Activated CD4-positive, alpha-beta T cell treated with anti-CD3 and anti-CD28 coated beads, Interleukin-2, amount 10 ng/mL, durations not matched to agents 7 days and 5 days (primary cell): ENCODE measurements around the gene CTNNA3. TPM values are rescaled to one million over a fixed set of nuclear protein-coding genes. Genes with fewer than 3 reads are reported as not detected.

Experiments
- CTCF ChIA-PET: fragments of 350-600 bp; sonication (Branson Sonifier 250); formaldehyde crosslinking; loops from one replicate; lab custom pipeline; 2021; ENCODE audit warnings: antibody characterized with exemption; lab: Charles Lee
- POLR2A ChIA-PET: fragments of 350-600 bp; sonication (Branson Sonifier 250); formaldehyde crosslinking; loops from one replicate; lab custom pipeline; 2021; ENCODE audit warnings: antibody characterized with exemption; lab: Charles Lee
- DNase-seq: peaks from one replicate; pipeline ENCODE4 v3.0.0-alpha.2; 2020
- H3K27ac Mint-ChIP-seq: one replicate; pipeline ENCODE4 v1.8.0; 2021; ENCODE audit warnings: mild to moderate bottlenecking, moderate library complexity, mixed read lengths
- H3K27me3 Mint-ChIP-seq: one replicate; pipeline ENCODE4 v1.8.0; 2021; ENCODE audit warnings: mixed read lengths
- H3K36me3 Mint-ChIP-seq: one replicate; pipeline ENCODE4 v1.8.0; 2021; ENCODE audit warnings: low read depth, mixed read lengths
- H3K4me1 Mint-ChIP-seq: one replicate; pipeline ENCODE4 v1.8.0; 2021; ENCODE audit warnings: mixed read lengths
- H3K4me3 Mint-ChIP-seq: one replicate; pipeline ENCODE4 v1.8.0; 2021; ENCODE audit warnings: mild to moderate bottlenecking, moderate library complexity, mixed read lengths
- H3K9me3 Mint-ChIP-seq: one replicate; pipeline ENCODE4 v1.8.0; 2021; ENCODE audit warnings: mixed read lengths
- total RNA-seq, 2 experiments: library from RNA; stranded (reverse); gene quantifications; one replicate each; pipeline ENCODE4 v1.2.3, GENCODE V29; 2021

The CTNNA3 gene
- total RNA-seq, 2 experiments from 2014 or later = 0.57 to 0.58 TPM

DNA sequence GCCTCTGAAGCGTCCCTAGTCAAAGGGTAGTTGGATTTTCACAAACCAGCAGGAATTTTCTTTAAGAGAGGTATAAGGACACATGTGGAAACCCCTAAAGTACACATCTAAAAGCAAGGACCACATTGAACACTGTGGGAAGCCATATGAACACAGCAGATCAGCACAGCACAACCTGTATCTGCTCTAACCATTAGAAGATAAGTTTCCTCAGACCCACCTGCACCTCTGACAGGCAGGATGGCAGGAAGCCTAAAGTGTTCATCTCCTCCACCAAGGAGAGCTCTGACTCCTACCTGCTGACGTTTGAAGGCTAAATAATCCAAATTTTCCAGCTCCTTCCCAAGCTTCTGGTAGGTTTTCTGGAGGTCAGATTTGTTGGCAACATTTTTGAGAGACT lies 174.4 kb downstream of the CTNNA3 start:
- Mint-ChIP-seq H3K27ac (no peak overlapping the region), H3K36me3 (no peaks in the 10 kb centered on the region), H3K27me3 (peaks cover 4% of the 10 kb centered on the region), H3K9me3 (no peaks in the 10 kb centered on the region), H3K4me1 (no peaks in the 10 kb centered on the region), H3K4me3 (no peak overlapping the region)
- CTCF ChIA-PET = no interaction called here
- DNase-seq = no peak
- POLR2A ChIA-PET = interaction anchor here (0.6 kb wide), 1 partner anchor 93 kb away, joined by 3 read pairs; no protein-coding TSS in a partner anchor

DNA sequence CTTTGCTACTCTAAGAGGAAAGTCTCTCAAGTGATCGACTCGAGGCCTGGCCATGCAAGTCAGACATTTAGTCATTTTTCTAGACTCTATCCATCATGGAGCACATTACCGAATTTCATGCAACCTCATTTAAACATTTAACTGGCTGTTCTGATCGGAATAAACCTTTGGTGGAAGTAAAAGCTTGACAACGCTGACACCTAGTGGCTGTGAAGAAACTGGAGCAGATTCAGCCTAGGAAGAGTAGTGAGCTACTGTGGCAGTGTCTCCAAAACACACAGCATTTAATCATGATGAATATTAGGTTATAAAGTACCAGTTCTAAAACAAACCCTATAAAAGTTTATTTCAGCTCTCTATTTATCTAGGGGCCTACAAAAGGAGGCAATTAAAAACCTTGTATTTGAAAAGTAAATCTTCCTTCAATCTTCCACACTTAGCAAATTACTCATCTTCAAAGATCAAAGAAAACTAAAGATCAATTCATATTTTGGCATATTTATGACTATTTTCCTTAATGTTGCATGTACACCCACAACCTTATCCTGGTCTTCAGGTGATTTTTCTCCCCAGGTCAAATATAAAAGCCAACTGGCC lies 175.0 kb downstream of the CTNNA3 start:
- CTCF ChIA-PET = interaction anchor here (0.7 kb wide), 1 partner anchor 13 kb away, joined by 3 read pairs; no protein-coding TSS in a partner anchor
- Mint-ChIP-seq H3K36me3 (no peaks in the 10 kb centered on the region), H3K4me3 (no peak overlapping the region), H3K27ac (no peak overlapping the region), H3K27me3 (peaks cover 4% of the 10 kb centered on the region), H3K9me3 (no peaks in the 10 kb centered on the region), H3K4me1 (no peaks in the 10 kb centered on the region)
- DNase-seq = peak; percentile 51
- POLR2A ChIA-PET = interaction anchor here (0.6 kb wide), 1 partner anchor 94 kb away, joined by 3 read pairs; no protein-coding TSS in a partner anchor

DNA sequence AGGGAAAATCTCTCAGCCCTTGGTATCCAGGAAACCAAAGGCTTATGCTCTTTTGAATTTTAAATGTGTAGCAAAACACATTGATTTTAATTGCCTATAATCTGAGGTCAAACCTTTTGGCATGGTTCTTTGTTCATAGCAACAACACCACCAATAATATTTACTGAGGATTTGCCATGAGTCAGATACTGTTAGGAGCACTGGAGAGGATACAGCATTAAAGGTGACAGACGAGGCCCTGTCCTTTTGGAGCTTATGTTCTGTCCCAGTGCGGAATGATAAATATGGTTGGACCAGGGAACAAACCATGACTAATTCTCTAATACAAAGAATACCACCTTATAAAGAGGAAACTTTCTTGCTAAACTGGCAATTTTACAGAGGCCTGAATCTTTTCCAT lies 176.6 kb downstream of the CTNNA3 start:
- no peak overlapping the region for H3K4me3 Mint-ChIP-seq

DNA sequence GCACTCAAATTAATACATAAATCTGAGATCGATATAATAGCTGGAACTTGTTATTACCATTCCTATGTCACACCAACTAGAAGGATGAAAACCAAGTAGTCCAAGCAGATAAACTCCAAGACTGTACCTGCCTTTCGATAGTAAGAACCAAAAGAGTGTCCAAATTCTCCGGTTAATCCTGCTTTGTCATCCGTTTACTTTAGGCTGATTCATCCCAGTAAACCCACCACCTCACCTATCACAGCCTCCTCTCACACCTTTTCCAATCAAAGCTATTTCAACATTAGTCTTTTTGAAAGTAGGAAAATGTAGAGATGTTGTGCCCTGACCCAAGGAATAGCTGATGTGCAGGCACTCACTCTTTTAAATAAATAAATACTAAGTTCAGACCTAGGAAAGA lies 177.2 kb downstream of the CTNNA3 start:
- H3K27ac Mint-ChIP-seq = no peak overlapping the region
- H3K9me3 Mint-ChIP-seq = no peaks in the 10 kb centered on the region
- no peak overlapping the region for H3K4me3 Mint-ChIP-seq
- peaks cover 4% of the 10 kb centered on the region for H3K27me3 Mint-ChIP-seq
- ChIA-PET CTCF (no interaction called here), POLR2A (no interaction called here)
- no peaks in the 10 kb centered on the region for H3K4me1 Mint-ChIP-seq
- H3K36me3 Mint-ChIP-seq = no peaks in the 10 kb centered on the region
- DNase-seq = no peak

More for the DNA sequence above, 176.6 kb downstream of the CTNNA3 start:
- Mint-ChIP-seq H3K27me3 (peaks cover 4% of the 10 kb centered on the region), H3K4me1 (no peaks in the 10 kb centered on the region), H3K36me3 (no peaks in the 10 kb centered on the region), H3K27ac (no peak overlapping the region), H3K9me3 (no peaks in the 10 kb centered on the region)
- POLR2A ChIA-PET = no interaction called here
- no peak for DNase-seq
- CTCF ChIA-PET = no interaction called here

DNA sequence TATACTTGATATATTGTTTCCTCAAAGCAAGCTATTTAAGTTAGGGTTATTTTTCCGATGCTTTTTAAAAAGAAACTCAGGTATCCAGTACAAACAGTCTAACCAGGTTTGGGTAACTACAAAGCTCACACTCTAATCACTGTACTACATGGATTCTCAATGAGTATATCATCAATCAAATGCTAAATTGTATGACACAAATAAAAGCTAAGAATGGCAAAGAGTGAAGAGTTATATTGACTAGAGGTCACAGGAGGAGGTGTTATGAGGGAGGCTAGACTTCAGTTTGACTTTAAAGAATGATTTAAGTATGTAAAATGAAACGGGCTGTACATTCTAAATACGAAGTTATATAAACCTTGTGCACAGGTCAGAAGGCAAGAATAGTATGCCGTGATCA lies 178.0 kb downstream of the CTNNA3 start:
- Mint-ChIP-seq H3K4me1 (no peaks in the 10 kb centered on the region), H3K36me3 (no peaks in the 10 kb centered on the region), H3K27ac (no peak overlapping the region), H3K4me3 (no peak overlapping the region), H3K9me3 (no peaks in the 10 kb centered on the region), H3K27me3 (peaks cover 4% of the 10 kb centered on the region)
- POLR2A ChIA-PET = no interaction called here
- CTCF ChIA-PET = no interaction called here
- DNase-seq = no peak

DNA sequence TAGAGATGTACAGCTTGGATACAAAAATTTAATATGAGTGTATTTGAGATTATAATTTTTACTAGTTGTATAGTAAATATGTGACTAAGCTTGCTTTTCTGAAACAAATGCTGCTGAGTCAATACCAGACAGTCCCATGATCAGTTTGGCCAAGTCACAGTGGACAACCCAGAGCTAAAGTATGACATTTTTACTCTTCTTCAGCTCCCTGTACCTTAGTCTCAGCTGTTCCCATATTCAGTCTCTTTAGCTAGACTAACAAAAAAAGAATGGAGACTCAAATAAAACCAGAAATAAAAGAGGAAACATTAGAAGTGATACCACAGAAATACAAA lies 189.3 kb downstream of the CTNNA3 start:
- ChIA-PET POLR2A (no interaction called here), CTCF (no interaction called here)
- Mint-ChIP-seq H3K4me3 (no peak overlapping the region), H3K27me3 (peaks cover 2% of the 10 kb centered on the region), H3K9me3 (no peaks in the 10 kb centered on the region), H3K4me1 (no peaks in the 10 kb centered on the region), H3K36me3 (no peaks in the 10 kb centered on the region), H3K27ac (no peak overlapping the region)
- no peak for DNase-seq

DNA sequence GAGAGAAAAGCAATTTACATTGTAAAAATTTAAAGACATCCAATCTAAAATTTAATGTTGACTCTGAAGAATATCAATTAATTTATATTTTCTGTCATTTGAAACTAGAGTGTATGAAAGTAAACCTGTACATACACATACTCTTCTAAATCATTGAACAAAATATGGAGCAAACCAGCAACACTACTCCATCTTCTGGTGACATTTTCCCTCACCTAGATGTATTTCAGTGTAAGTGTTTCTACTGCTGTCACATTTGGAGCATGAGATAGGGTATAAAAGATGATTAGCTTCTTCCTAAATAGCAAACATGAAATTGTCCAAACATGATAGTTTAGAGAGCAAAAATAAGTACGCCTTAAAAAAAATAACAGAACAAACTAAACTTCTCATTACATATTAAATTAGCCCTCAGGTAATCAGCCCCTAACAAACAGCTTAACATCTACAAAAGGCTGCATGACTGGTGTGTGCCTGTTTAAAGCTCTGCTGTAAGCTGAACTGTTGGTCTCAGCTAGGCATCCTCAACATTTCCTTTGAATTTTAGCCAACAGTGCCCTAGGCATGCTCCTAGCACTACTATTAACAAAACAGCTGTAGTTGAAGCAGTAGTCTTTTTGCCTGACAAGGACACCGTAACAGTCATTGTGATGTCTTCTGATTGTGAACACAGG lies 189.8 kb downstream of the CTNNA3 start:
- POLR2A ChIA-PET = no interaction called here
- no peak for DNase-seq
- Mint-ChIP-seq H3K9me3 (peaks cover 2% of the 10 kb centered on the region), H3K36me3 (no peaks in the 10 kb centered on the region), H3K27ac (no peak overlapping the region), H3K4me1 (no peaks in the 10 kb centered on the region), H3K27me3 (peaks cover 2% of the 10 kb centered on the region), H3K4me3 (no peak overlapping the region)
- CTCF ChIA-PET = no interaction called here

DNA sequence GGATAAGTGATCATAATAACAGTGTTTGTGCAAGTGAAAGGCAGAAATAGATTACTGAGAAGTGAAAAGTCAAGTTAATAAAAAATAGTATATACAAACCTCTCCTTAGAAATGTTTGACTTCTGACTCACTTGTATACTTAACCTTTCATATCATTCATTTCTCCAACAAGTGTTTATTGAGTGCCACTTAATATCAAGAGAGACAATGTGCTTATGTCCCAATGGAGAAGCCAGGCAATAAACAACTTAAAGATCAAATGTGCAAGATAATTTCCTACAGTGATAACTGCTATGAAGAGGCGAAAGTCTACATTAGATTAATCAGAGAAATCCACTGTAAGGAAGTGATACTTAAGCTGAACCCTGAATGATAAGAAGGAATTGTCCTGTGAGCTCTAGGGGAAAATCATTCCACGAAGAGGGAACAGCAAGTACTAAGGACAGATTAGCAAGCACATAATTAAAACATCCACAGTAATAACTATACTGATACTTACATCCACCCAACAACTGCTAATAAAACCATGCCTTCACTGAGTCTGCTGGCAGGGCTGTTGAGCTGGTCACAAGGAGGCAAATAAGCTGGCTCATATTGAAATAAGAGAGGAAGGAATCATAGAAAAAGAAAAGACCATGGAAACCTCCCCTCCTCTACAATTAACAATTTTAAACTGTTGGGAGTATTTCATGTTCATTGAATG lies 203.5 kb downstream of the CTNNA3 start:
- ChIA-PET CTCF (no interaction called here), POLR2A (no interaction called here)
- Mint-ChIP-seq H3K27me3 (no peaks in the 10 kb centered on the region), H3K36me3 (no peaks in the 10 kb centered on the region), H3K27ac (no peak overlapping the region), H3K9me3 (no peaks in the 10 kb centered on the region), H3K4me1 (no peaks in the 10 kb centered on the region), H3K4me3 (no peak overlapping the region)
- DNase-seq = no peak

DNA sequence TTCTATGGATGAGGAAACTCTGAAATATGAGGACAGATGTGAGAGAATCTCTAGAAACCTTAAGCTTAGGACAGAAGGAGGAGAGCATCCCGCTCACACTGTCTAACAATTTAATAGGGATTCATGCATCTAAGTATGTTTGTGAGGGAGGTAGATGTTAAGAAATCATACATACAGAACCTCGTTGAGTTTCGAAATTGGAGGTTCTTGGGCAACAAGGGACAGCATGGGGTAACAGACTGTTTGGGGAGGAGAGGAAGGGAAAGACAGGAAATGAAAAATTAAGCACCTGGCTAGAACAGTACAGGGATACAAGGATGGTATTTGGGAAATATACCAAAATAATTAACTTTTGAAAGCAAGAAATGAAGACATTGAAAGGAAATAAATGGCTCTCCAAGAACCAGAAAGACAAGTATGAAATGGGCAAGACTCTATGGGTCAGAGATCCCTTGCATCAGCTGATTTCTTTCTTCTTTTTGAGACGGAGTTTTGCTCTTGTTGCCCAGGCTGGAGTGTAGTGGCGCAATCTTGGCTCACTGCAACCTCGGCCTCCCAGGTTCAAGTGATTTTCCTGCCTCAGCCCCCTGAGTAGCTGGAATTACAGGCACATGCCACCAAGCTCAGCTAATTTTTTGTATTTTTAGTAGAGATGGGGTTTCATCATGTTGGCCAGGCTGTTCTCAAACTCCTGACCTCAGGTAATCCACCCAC lies 207.9 kb downstream of the CTNNA3 start:
- Mint-ChIP-seq H3K4me1 (no peaks in the 10 kb centered on the region), H3K36me3 (no peaks in the 10 kb centered on the region), H3K27ac (no peak overlapping the region), H3K4me3 (no peak overlapping the region), H3K27me3 (no peaks in the 10 kb centered on the region), H3K9me3 (no peaks in the 10 kb centered on the region)
- ChIA-PET CTCF (interaction anchor here (0.7 kb wide), 1 partner anchor 111 kb away, joined by 3 read pairs; no protein-coding TSS in a partner anchor), POLR2A (no interaction called here)
- no peak for DNase-seq

DNA sequence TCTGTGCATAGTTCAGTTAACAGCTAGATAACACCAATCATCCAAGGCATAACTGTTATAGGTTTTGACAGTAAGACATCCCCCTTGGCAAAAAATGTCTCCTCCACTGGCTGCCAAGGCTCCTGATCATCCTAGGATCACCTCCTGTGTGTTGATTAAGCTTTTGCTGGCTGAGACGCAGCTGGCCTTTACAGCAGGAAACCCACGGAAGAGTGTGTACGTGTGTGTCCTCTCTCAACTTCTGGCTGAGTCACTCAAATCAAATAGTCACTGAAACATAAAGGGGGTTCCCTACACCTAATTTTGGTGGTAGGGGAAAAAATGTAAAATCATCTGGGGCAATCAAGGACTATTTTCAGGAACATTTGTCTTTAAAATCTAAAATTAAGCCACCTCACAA lies 208.8 kb downstream of the CTNNA3 start:
- no peak for DNase-seq
- H3K27me3 Mint-ChIP-seq = no peaks in the 10 kb centered on the region
- CTCF ChIA-PET = interaction anchor here (0.7 kb wide), 1 partner anchor 110 kb away, joined by 3 read pairs; no protein-coding TSS in a partner anchor
- H3K27ac Mint-ChIP-seq = no peak overlapping the region
- H3K4me3 Mint-ChIP-seq = no peak overlapping the region
- no peaks in the 10 kb centered on the region for H3K4me1 Mint-ChIP-seq
- POLR2A ChIA-PET = no interaction called here
- H3K9me3 Mint-ChIP-seq = no peaks in the 10 kb centered on the region
- no peaks in the 10 kb centered on the region for H3K36me3 Mint-ChIP-seq

DNA sequence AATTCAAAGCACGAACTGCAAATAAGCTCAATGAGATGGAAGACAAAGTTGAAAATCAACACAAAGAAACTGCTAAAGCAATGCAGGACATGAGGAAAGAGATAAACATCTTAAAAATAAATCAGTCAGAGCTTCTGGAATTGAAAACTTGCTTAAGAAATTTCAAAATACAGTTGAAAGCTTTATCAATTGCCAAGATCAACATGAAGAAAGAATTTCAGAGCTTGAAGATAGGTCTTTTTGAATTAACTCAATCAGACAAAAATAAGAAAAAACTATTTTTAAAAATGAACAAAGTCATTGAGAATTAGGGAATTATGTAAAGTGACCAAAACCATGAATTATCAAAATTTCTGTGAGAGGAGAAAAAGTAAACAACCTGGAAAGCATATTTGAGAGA lies 218.1 kb downstream of the CTNNA3 start:
- Mint-ChIP-seq H3K4me1 (peaks cover 3% of the 10 kb centered on the region), H3K27me3 (no peaks in the 10 kb centered on the region), H3K9me3 (peaks cover 10% of the 10 kb centered on the region), H3K27ac (no peak overlapping the region), H3K4me3 (no peak overlapping the region), H3K36me3 (no peaks in the 10 kb centered on the region)
- no peak for DNase-seq
- ChIA-PET POLR2A (no interaction called here), CTCF (interaction anchor here (0.7 kb wide), 1 partner anchor 674 kb away, joined by 3 read pairs; no protein-coding TSS in a partner anchor)

DNA sequence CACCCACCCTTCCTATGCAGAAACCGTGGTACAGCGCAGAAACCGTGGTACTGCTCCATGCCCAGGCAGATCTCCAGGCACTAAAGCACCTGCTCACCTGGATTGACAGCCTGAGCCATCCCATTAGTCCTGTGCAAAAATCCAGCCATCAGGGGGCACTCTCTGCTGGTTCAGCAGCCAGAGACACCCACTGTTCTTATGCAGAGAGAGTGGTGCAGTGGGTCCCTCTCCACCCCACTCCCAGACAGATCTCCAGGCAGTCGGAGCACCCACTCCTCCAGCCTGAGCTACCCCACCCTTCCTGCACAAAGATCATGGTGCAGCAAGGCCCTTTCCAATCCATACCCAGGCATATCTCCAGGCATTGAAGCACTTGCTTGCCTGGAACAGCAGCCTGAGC lies 219.8 kb downstream of the CTNNA3 start:
- Mint-ChIP-seq H3K9me3 (peaks cover 10% of the 10 kb centered on the region), H3K4me1 (peaks cover 3% of the 10 kb centered on the region), H3K36me3 (no peaks in the 10 kb centered on the region), H3K27ac (no peak overlapping the region), H3K27me3 (no peaks in the 10 kb centered on the region), H3K4me3 (no peak overlapping the region)
- CTCF ChIA-PET = no interaction called here
- no peak for DNase-seq
- POLR2A ChIA-PET = no interaction called here
